Activated naive CD4-positive, alpha-beta T cell treated with anti-CD3 and anti-CD28 coated beads for 36 hours (primary cell): ENCODE measurements around the gene SIRT2. TPM values are rescaled to one million over a fixed set of nuclear protein-coding genes. Genes with fewer than 3 reads are reported as not detected.
"Not testable (repeated sequence)": the region's sequence is repeated elsewhere in the genome, so short reads cannot be mapped to it uniquely, and the experiment has no call there.

ENCODE experiments used
- CTCF ChIA-PET: fragments of 350-600 bp; sonication (Branson Sonifier 250); formaldehyde crosslinking; loops from one replicate; lab custom pipeline; 2021; ENCODE audit warnings: antibody characterized with exemption; lab: Charles Lee
- DNase-seq: peaks from one replicate; pipeline ENCODE4 v3.0.0-alpha.2; 2020
- H3K27ac Mint-ChIP-seq: one replicate; pipeline ENCODE4 v1.8.0; 2021; ENCODE audit warnings: mild to moderate bottlenecking, mixed read lengths
- H3K27me3 Mint-ChIP-seq: one replicate; pipeline ENCODE4 v1.8.0; 2021; ENCODE audit warnings: low read depth, mixed read lengths
- H3K36me3 Mint-ChIP-seq: one replicate; pipeline ENCODE4 v1.8.0; 2021; ENCODE audit warnings: low read depth, mixed read lengths
- H3K4me1 Mint-ChIP-seq: one replicate; pipeline ENCODE4 v1.8.0; 2021; ENCODE audit warnings: low read depth, mixed read lengths
- H3K4me3 Mint-ChIP-seq: one replicate; pipeline ENCODE4 v1.8.0; 2021; ENCODE audit warnings: mild to moderate bottlenecking, moderate library complexity, mixed read lengths
- H3K9me3 Mint-ChIP-seq: one replicate; pipeline ENCODE4 v1.8.0; 2021; ENCODE audit warnings: mixed read lengths
- intact Hi-C: fragments of 100-400 bp; cut with micrococcal nuclease; formaldehyde crosslinking; loops from one replicate; pipeline ENCODE4 v1.15.1; 2023
- total RNA-seq, 2 experiments: library from RNA; stranded (reverse); gene quantifications; one replicate each; pipeline ENCODE4 v1.2.3, GENCODE V29; 2021

The SIRT2 gene
- total RNA-seq, 2 experiments from 2014 or later, result 18.2 to 19.6 TPM

- peak overlapping the region; percentile 89 for H3K27ac Mint-ChIP-seq
- H3K9me3 Mint-ChIP-seq, result no peaks in the 10 kb centered on the region
- CTCF ChIA-PET, result interaction anchor here (0.9 to 2.0 kb wide), 13 partner anchors 8 to 100 kb away, joined by 3 to 13 read pairs (median 5); partner anchors contain the start of gene RINL
- H3K36me3 Mint-ChIP-seq, result peaks cover 52% of the 10 kb centered on the region
- H3K4me1 Mint-ChIP-seq, result peaks cover 40% of the 10 kb centered on the region
- peak overlapping the region; percentile 89 for H3K4me3 Mint-ChIP-seq
- no peaks in the 10 kb centered on the region for H3K27me3 Mint-ChIP-seq
- intact Hi-C loops, result loop anchor here (1.0 to 2.0 kb wide), 2 partner anchors 20 to 39 kb away; partner anchors contain the start of gene ECH1
- DNase-seq, result peak; percentile 92
Measured at GRCh38 chr19:38869836-38870607, 29.4 kb downstream of the SIRT2 start.

- Mint-ChIP-seq H3K9me3 (no peaks in the 10 kb centered on the region), H3K27ac (peak overlapping the region; percentile 89), H3K27me3 (no peaks in the 10 kb centered on the region), H3K4me3 (peak overlapping the region; percentile 89), H3K4me1 (peaks cover 47% of the 10 kb centered on the region), H3K36me3 (peaks cover 54% of the 10 kb centered on the region)
- DNase-seq, result peak; percentile 41
- intact Hi-C loops, result loop anchor here (1.0 kb wide), 1 partner anchor 19 kb away; no protein-coding TSS in a partner anchor
- CTCF ChIA-PET, result interaction anchor here (0.6 to 2.0 kb wide), 15 partner anchors 8 to 663 kb away, joined by 3 to 13 read pairs (median 4); partner anchors contain the start of genes EID2B, NFKBIB, RINL and SIRT2
Measured at GRCh38 chr19:38869160-38869835, 30.1 kb downstream of the SIRT2 start.

GRCh38 chr19:38868551-38868950, 30.9 kb downstream of the SIRT2 start:
- Mint-ChIP-seq H3K9me3 (no peaks in the 10 kb centered on the region), H3K27me3 (no peaks in the 10 kb centered on the region), H3K27ac (peak overlapping the region; percentile 89), H3K36me3 (peaks cover 54% of the 10 kb centered on the region), H3K4me1 (peaks cover 49% of the 10 kb centered on the region), H3K4me3 (peak overlapping the region; percentile 89)
- intact Hi-C loops, result no loop called here
- DNase-seq, result no peak
- CTCF ChIA-PET, result interaction anchor here (0.6 to 2.0 kb wide), 11 partner anchors 8 to 143 kb away, joined by 3 to 13 read pairs (median 5); partner anchors contain the start of genes NFKBIB, RINL and SIRT2

DNA sequence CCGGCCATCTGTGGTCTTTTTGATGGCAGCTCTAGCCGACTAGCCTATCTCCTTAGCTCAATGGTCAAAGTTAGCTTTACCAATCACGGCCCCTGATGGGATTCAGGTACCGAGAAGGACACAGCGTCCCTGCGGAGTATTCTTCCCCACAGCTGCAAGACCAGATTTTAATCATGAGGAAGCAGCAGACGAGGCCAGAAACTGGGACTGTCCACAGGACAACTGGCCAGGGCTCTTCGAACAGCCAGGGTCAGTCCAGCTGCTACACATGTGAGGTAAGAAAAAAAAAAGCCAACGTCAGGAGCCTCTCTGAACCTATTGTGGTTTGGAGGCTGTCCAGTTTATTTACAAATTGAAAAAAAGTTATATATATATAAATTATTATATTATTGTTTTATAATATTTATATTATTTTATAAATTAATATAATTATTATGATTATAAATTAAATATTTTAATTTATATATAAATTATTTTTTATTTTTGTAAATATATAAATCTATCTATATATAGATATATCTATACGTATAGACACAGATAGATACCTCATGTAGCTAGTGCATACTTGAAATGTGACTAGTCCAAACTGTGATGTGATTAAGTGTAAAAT, 32.1 kb downstream of the SIRT2 start:
- CTCF ChIA-PET, result interaction anchor here (1.3 to 1.4 kb wide), 2 partner anchors 15 to 21 kb away, joined by 4 to 5 read pairs; no protein-coding TSS in a partner anchor
- intact Hi-C loops, result no loop called here
- Mint-ChIP-seq H3K27ac (no peak overlapping the region), H3K27me3 (no peaks in the 10 kb centered on the region), H3K4me3 (no peak overlapping the region), H3K9me3 (no peaks in the 10 kb centered on the region), H3K36me3 (peaks cover 48% of the 10 kb centered on the region), H3K4me1 (peaks cover 49% of the 10 kb centered on the region)
- DNase-seq, result no peak

DNA sequence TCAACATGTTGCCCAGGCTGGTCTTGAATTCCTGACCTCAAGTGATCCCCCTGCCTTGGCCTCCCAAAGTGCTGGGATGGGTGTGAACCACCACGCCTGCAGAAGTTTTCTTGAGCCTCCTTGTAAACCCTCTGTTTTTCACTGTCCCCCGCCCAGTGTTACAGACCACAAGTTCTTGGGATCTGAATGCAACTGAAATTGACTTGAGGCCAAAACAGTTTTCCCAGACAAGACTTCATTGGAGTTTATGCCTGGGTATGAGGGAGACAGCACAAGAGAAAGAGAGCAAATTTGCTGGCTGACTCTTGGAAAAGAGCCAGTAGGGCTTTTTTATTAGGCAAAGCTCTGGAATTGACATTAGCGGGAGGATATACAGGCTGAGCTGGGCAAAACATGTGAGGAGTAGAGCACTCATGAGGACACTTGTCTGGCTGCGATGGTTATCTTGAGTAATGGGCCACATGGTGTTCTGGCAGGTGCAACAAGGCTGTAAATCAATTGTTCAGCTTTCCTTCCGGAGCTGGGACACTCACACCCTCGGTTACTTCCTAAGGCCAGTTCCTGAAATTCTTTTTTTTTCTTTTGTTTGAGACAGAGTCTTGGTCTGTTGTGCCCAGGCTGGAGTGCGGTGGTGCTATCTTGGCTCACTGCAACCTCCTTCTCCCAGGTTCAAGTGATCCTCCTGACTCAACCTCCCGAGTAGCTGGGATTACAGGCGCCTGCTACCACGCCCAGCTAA, 36.9 kb downstream of the SIRT2 start:
- H3K36me3 Mint-ChIP-seq, result peaks cover 16% of the 10 kb centered on the region
- peaks cover 37% of the 10 kb centered on the region for H3K4me1 Mint-ChIP-seq
- no peaks in the 10 kb centered on the region for H3K27me3 Mint-ChIP-seq

DNA sequence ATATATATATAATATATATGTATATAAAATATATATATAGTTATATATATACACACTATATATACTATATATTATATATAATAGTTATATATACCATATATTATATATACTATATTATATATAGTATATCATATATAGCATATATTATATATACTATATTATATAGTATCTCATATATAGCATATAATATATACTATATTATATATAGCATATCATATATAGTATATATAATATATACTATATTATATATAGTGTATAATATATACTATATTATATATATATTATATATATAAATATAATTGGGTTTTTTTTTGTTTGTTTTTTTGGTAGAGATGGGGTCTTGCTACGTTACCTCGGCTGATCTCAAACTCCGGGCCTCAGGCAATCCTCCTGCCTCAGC, 38.0 kb downstream of the SIRT2 start:
- DNase-seq, result no peak
- Mint-ChIP-seq H3K36me3 (peaks cover 14% of the 10 kb centered on the region), H3K27me3 (no peaks in the 10 kb centered on the region), H3K4me1 (peaks cover 42% of the 10 kb centered on the region), H3K9me3 (peaks cover 2% of the 10 kb centered on the region), H3K27ac (no peak overlapping the region), H3K4me3 (no peak overlapping the region)
- CTCF ChIA-PET, result interaction anchor here (0.6 to 4.0 kb wide), 4 partner anchors 8 to 467 kb away, joined by 3 to 19 read pairs (median 5); no protein-coding TSS in a partner anchor
- intact Hi-C loops, result no loop called here

More for the DNA sequence above, 36.9 kb downstream of the SIRT2 start:
- DNase-seq, result no peak
- Mint-ChIP-seq H3K4me3 (no peak overlapping the region), H3K27ac (no peak overlapping the region), H3K9me3 (no peaks in the 10 kb centered on the region)
- intact Hi-C loops, result no loop called here
- CTCF ChIA-PET, result interaction anchor here (2.2 to 4.0 kb wide), 2 partner anchors 10 to 24 kb away, joined by 9 to 19 read pairs; no protein-coding TSS in a partner anchor

- H3K27ac Mint-ChIP-seq, H3K4me3 Mint-ChIP-seq, DNase-seq, H3K9me3 Mint-ChIP-seq, H3K36me3 Mint-ChIP-seq, H3K27me3 Mint-ChIP-seq, CTCF ChIA-PET: not testable (repeated sequence)
- peaks cover 27% of the 10 kb centered on the region for H3K4me1 Mint-ChIP-seq
- intact Hi-C loops, result loop anchor here (10.0 kb wide), 1 partner anchor 485 kb away; the partner anchor contains the start of gene PSMD8
Measured at GRCh38 chr19:38859631-38860204, 39.7 kb downstream of the SIRT2 start.

DNA sequence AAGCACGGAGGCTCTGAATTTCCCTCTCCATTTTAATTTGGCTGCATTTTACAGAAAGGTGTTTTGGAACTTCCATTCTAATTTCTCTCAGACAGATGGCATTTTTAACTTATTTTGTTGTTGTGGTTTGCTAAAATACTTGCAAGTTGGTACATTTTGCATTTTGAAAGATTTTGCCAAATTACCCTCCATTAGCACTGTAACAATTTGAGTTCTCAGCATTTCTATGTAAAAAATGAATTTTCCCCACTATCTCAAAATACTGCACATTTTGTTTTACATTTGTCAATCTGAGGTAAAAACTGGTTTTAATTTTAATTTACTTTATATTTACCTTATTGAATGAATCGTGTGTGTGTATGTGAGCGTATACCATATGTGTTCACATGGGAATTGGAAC, 42.6 kb downstream of the SIRT2 start:
- intact Hi-C loops, result loop anchor here (10.0 kb wide), 1 partner anchor 482 kb away; the partner anchor contains the start of gene PSMD8
- no peak overlapping the region for H3K27ac Mint-ChIP-seq
- H3K4me3 Mint-ChIP-seq, result peak overlapping the region; percentile 24
- no peak for DNase-seq
- H3K9me3 Mint-ChIP-seq, result peaks cover 2% of the 10 kb centered on the region
- no peaks in the 10 kb centered on the region for H3K27me3 Mint-ChIP-seq
- peaks cover 31% of the 10 kb centered on the region for H3K4me1 Mint-ChIP-seq
- CTCF ChIA-PET, result interaction anchor here (2.0 kb wide), 1 partner anchor 12 kb away, joined by 12 read pairs; no protein-coding TSS in a partner anchor
- peaks cover 5% of the 10 kb centered on the region for H3K36me3 Mint-ChIP-seq

GRCh38 chr19:38855751-38856150, 43.7 kb downstream of the SIRT2 start:
- DNase-seq, H3K9me3 Mint-ChIP-seq, CTCF ChIA-PET, H3K27me3 Mint-ChIP-seq, H3K27ac Mint-ChIP-seq, H3K36me3 Mint-ChIP-seq, H3K4me3 Mint-ChIP-seq: not testable (repeated sequence)
- intact Hi-C loops, result loop anchor here (10.0 kb wide), 1 partner anchor 481 kb away; the partner anchor contains the start of gene PSMD8
- H3K4me1 Mint-ChIP-seq, result peaks cover 29% of the 10 kb centered on the region

- not testable (repeated sequence) for H3K4me3 Mint-ChIP-seq
- intact Hi-C loops, result loop anchor here (5.0 to 10.0 kb wide), 3 partner anchors 480 to 593 kb away; partner anchors contain the start of genes GMFG, PSMD8 and SPINT2
Measured at GRCh38 chr19:38854961-38855360, 44.5 kb downstream of the SIRT2 start.

GRCh38 chr19:38853214-38853613, 46.2 kb downstream of the SIRT2 start:
- Mint-ChIP-seq H3K27me3 (no peaks in the 10 kb centered on the region), H3K27ac (peak overlapping the region; percentile 89), H3K4me3 (peak overlapping the region; percentile 84), H3K4me1 (peaks cover 37% of the 10 kb centered on the region), H3K9me3 (peaks cover 2% of the 10 kb centered on the region), H3K36me3 (peaks cover 15% of the 10 kb centered on the region)
- intact Hi-C loops, result loop anchor here (5.0 to 10.0 kb wide), 3 partner anchors 478 to 591 kb away; partner anchors contain the start of genes GMFG, PSMD8 and SPINT2
- CTCF ChIA-PET, result interaction anchor here (1.1 to 2.4 kb wide), 4 partner anchors 10 to 18 kb away, joined by 3 to 13 read pairs (median 7); no protein-coding TSS in a partner anchor
- DNase-seq, result no peak

More at GRCh38 chr19:38854961-38855360, 44.5 kb downstream of the SIRT2 start:
- H3K27me3 Mint-ChIP-seq, H3K27ac Mint-ChIP-seq, H3K9me3 Mint-ChIP-seq, CTCF ChIA-PET, H3K36me3 Mint-ChIP-seq, DNase-seq: not testable (repeated sequence)
- H3K4me1 Mint-ChIP-seq, result peaks cover 29% of the 10 kb centered on the region
